ENCODE results near the gene BCL2L11.

BCL2L11 gene

GRCh38 chr2:111154758-111155157 is 34.0 kb downstream of the BCL2L11 start:
- TF ChIP-seq CTCF (IDR thresholded peaks at IDR 0.05; ENCODE audit: insufficient read depth, low read length, missing control alignments), result no peak
- no peak for DNase-seq (ENCODE audit: low read depth, low spot score)
- no peak overlapping the region for H3K4me3 ChIP-seq (ENCODE audit: low read depth, low read length)
- POLR2A ChIA-PET, result no interaction called here
- CTCF ChIA-PET, result no interaction called here

- no peak overlapping the region for H3K4me3 ChIP-seq (ENCODE audit: low read depth, low read length)
- DNase-seq (ENCODE audit: low read depth, low spot score), result no peak
- POLR2A ChIA-PET, result no interaction called here
- no peak for TF ChIP-seq CTCF (IDR thresholded peaks at IDR 0.05; ENCODE audit: insufficient read depth, low read length, missing control alignments)
- CTCF ChIA-PET, result no interaction called here
Observed at GRCh38 chr2:111155610-111156009, 34.9 kb downstream of the BCL2L11 start.

- no peak for DNase-seq (ENCODE audit: low read depth, low spot score)
- no peak for TF ChIP-seq CTCF (IDR thresholded peaks at IDR 0.05; ENCODE audit: insufficient read depth, low read length, missing control alignments)
- ChIA-PET POLR2A (no interaction called here), CTCF (interaction anchor here (1.3 kb wide), 1 partner anchor 13 kb away, joined by 3 read pairs; no protein-coding TSS in a partner anchor)
- no peak overlapping the region for H3K4me3 ChIP-seq (ENCODE audit: low read depth, low read length)
Observed at GRCh38 chr2:111156529-111156928, 35.8 kb downstream of the BCL2L11 start.

GRCh38 chr2:111157071-111157661 is 36.5 kb downstream of the BCL2L11 start:
- TF ChIP-seq CTCF (IDR thresholded peaks at IDR 0.05; ENCODE audit: insufficient read depth, low read length, missing control alignments), result no peak
- H3K4me3 ChIP-seq (ENCODE audit: low read depth, low read length), result no peak overlapping the region
- POLR2A ChIA-PET, result no interaction called here
- CTCF ChIA-PET, result interaction anchor here (1.3 kb wide), 1 partner anchor 13 kb away, joined by 3 read pairs; no protein-coding TSS in a partner anchor
- no peak for DNase-seq (ENCODE audit: low read depth, low spot score)

- POLR2A ChIA-PET, result no interaction called here
- no peak for DNase-seq (ENCODE audit: low read depth, low spot score)
- no peak overlapping the region for H3K4me3 ChIP-seq (ENCODE audit: low read depth, low read length)
- CTCF ChIA-PET, result no interaction called here
- no peak for TF ChIP-seq CTCF (IDR thresholded peaks at IDR 0.05; ENCODE audit: insufficient read depth, low read length, missing control alignments)
Observed at GRCh38 chr2:111157798-111158197, 37.1 kb downstream of the BCL2L11 start.

DNA sequence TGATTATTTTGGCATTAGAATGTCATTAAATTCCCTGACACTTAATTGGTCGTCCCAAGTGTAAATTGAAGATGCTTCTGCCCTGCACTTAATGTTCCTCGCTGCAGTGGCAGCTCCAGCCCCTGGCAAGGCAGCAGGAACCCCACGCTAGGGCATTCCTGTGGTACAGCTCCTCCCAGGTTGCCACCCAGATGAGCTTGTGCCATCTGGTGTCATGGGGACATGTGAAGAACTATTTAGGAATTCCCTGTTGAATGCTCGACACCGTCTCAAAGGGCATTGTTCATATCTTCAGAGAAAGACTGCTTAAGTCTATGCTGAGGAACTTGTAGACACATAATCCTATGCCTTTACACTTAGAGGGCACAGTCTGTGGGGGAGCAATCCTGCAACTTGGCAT is 38.9 kb downstream of the BCL2L11 start:
- ChIA-PET CTCF (interaction anchor here (1.1 to 2.6 kb wide), 3 partner anchors 9 to 17 kb away, joined by 3 to 5 read pairs (median 3); no protein-coding TSS in a partner anchor), POLR2A (no interaction called here)
- no peak overlapping the region for H3K4me3 ChIP-seq (ENCODE audit: low read depth, low read length)
- DNase-seq (ENCODE audit: low read depth, low spot score), result no peak
- TF ChIP-seq CTCF (IDR thresholded peaks at IDR 0.05; ENCODE audit: insufficient read depth, low read length, missing control alignments), result no peak

All from AG04449 (cell line).